Right lobe of liver (tissue), 4 donors: Measurements from ENCODE around the gene OLFM3.
A peak's percentile ranks its signal among the peaks of the same experiment; 100 is the strongest.

Source experiments
- CTCF ChIP-seq, 4 donors: fragments of 200-600 bp in 3 of 4; fragments of 450-650 bp in 1 of 4; IDR thresholded peaks; one replicate each; pipeline versions ENCODE4 v1.5.1 to v1.8.0; 2016 to 2022; ENCODE audit warnings: antibody characterized with exemption in 4 of 4, mild to moderate bottlenecking in 2 of 4
- POLR2A ChIP-seq: fragments of 450-650 bp; IDR thresholded peaks from one replicate; pipeline ENCODE4 v1.6.1; 2017; ENCODE audit warnings: antibody characterized with exemption, mild to moderate bottlenecking
- donor health status: DM: no; HTN: no; CAD: no.
- donor health status: DM: no; HTN: no; CAD: no.
- donor health status: DM: no; HTN: yes; CAD: no.

GRCh38 chr1:101820071-101820470 lies 176.7 kb downstream of the OLFM3 start:
- TF ChIP-seq CTCF (IDR thresholded peaks at IDR 0.05) (peak; percentile 16 to 43 (median 30)), POLR2A (no peak)
